Stimulated activated CD4-positive, alpha-beta T cell treated with anti-CD3 and anti-CD28 coated beads, TNF-alpha, amount 100 ng/mL, for 24 hours (primary cell): ENCODE results near the gene ITGAD.
A peak's percentile ranks its signal among the peaks of the same experiment; 100 is the strongest.

Experiments
- DNase-seq, 3 experiments: peaks; one replicate each; pipeline ENCODE4 v3.0.0-alpha.2; 2020; ENCODE audit warnings: low read depth in 3 of 3

Gene ITGAD

DNA sequence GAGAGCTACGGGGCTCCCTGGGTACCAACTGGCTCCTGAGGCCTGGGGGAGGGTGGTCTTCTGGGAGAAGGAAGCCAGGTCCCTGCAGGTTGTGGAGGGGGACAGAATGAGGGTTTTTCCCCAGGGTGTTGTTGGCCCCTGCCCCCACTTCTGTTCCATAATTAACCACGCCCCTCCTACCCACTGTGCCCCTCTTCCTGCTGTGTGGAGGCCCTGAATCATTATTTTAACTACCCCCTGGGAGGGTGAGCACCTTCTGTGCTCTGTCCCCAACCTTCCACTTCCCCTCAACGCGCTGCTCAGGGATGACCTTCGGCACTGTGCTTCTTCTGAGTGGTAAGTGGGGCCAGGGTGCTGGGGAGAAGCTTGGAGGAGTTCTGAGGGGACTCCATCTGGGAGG is at the start of gene ITGAD:
ITGAD (plus strand) TSS at position 280 of the 400 bp plus-strand sequence; CDS start at position 306, 26 bp downstream.
- DNase-seq, result no peak

GRCh38 chr16:31344712-31345111 is 48.4 kb upstream of the ITGAD start:
- DNase-seq, result no peak

DNA sequence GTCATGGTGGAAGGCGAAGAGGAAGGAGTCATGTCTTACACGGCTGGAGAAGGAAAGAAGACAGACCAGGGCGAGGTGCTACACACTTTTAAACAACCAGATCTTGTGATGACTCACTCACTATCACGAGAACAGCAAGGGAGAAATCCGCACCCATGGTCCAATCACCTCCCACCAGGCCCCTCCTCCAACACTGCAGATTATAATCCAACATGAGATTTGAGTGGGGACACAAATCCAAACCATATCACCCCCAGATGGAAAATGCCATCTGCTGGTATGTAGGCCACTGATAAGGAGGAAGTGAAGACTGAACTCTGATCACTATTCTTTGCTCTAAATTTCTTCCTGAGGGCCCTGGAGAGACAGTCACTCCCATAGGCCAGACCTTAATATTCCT is 45.7 kb upstream of the ITGAD start:
- DNase-seq, result no peak

DNA sequence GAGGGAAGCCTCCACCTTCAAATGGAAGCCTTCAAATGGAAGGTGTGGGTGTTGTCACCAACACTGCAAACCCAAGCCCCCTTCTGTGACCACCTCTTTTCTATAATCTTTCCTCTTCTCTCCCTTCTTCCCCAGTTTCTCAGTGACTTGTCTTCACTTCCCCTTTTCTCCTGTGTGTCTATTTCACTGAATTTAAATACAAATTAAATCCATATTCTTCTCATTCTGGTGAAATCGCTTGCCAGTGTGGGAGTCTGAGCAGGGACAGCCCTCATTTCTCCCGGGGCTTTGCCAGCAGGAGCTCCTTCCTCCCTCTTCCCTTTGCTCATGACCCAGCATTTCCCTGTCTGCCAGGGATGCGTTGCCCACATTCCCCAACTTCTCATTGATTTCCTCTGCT is 44.6 kb upstream of the ITGAD start:
- no peak for DNase-seq

DNA sequence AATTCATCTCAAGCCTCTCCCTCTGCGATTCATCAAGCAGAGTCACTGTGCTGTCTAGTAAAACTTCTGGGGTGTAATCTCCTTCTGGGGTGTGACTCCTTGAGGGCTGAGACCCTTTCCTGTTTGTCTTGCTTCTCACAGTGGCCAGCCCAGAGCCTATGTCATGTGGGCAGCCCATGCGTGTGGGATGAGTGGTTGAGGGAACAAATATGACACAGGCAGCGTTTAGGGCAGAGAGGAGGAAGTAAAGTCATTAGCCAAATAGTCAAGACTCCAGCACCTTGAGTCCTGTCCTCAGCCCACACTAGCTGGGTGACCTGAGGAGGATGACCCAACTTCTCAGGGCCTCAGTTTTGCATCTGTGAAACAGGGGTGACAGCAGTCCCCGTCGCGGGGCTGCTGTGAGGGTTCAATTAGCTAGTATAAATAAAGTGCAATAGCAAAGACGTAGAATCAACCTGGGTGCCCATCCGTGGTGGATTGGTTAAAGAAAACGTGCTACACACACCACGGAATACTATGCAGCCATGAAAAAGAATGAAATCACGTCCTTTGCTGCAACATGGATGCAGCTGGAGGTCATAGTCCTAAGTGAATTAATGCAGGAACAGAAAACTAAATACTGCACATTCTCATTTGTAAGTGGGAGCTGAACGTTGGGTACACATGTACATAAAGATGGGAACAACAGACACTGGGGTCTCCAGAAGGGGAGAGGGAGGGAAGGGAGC is 42.7 kb upstream of the ITGAD start:
- no peak for DNase-seq

GRCh38 chr16:31351246-31351941 is 41.7 kb upstream of the ITGAD start:
- DNase-seq, result no peak

DNA sequence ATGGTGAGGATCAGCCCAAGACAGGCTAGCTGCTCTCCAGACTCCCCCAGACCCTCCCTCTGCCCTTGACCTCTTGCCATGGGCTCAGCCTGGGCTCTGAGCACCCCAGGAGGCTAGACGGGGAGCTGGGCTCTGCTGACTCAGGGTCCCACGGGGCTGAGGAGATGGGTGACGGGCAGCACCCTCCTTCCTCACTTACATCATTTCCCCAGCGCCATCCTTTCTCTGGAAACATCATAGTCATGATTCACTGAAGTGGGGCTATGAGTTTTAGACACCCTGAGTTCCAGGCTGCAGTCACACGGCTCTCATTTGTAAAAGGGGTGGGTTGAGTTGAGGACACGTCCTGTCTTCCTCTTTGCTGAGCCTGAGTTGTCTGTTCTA is 41.2 kb upstream of the ITGAD start:
- no peak for DNase-seq

GRCh38 chr16:31352376-31353115 is 40.6 kb upstream of the ITGAD start:
- no peak for DNase-seq

DNA sequence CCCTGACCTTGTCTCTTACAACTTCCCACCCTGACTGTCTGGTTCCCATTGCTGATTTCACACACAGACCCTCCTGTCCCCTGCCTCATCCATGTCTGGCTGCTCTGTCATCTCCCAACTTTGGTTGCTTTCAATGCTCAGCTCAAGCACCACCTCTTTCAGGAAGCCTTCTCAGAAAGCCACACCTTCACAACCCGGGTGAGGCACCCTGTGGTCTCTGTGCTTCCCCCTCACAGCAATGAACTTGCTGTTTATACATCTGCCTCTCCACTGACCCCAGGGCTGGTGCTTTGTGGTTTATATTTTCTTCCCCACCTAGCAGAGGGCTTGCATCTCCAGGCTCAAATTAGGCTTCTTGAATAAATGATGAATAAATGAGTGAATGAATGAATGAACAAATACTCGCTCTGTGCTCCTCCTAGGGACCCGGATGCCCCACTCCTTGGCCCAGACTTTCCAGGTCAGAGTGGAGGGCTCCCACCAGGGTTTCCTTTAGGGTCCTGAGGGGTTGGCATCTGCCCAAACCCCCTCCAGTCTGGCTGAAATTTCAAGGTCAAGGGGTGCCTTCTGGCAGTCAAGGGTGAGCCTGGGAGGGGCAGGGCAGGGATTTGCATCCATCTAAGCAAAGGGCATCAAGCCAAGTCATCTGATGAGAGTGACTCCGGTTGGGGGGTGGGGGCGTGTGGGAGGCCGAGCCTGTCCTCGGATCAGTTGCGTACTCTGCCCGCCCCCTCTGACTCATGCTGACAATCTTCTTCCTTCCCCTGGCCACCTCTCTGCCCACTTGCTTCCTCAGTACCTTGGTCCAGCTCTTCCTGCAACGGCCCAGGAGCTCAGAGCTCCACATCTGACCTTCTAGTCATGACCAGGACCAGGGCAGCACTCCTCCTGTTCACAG is 38.5 kb upstream of the ITGAD start, which contains the start of gene ITGAX:
ITGAX (plus strand) TSS at position 783 of the 898 bp plus-strand sequence; CDS start at position 862, 79 bp downstream.
- DNase-seq, result peak in 2 of 3 experiments; percentile 5 to 74

- no peak for DNase-seq
Measured at GRCh38 chr16:31355431-31356100, 37.6 kb upstream of the ITGAD start.

GRCh38 chr16:31356566-31357323 is 36.4 kb upstream of the ITGAD start:
- DNase-seq, result no peak

DNA sequence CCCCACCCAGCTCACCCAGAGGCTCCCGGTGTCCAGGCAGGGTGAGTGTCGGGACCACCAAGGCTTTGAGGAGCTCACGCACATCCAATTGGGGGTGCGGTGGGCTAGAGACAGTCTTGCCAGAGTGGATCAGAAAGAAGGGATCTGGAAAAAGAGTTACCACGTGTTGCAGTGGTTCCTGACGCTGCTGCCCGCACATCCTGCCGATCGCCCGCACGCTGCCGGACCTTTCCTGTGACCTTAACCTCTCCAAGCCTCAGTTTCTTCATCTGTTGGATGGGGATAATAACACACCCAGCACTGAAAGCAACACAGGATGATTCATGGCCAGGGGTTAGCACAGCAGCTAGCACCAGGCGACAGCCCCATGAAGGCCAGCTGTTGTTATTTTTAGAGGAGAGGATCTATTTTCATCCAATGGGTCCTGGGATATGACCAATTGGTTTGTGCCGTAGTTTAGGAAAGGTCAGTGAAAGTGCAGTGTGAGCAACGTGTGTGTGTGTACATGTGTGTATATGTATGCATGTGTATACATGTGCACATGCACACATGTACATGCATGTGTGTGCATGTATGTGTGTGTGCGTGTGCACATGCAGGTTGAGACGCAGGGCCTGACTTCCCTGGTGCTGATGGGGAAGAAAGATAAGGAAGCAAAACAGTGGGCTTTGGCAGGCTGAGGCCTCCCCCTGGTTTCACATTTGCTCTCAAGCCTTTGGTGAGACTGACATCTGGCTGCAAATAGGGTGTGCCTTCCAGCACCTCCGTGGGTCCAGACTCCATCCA is 35.6 kb upstream of the ITGAD start:
- no peak for DNase-seq

DNA sequence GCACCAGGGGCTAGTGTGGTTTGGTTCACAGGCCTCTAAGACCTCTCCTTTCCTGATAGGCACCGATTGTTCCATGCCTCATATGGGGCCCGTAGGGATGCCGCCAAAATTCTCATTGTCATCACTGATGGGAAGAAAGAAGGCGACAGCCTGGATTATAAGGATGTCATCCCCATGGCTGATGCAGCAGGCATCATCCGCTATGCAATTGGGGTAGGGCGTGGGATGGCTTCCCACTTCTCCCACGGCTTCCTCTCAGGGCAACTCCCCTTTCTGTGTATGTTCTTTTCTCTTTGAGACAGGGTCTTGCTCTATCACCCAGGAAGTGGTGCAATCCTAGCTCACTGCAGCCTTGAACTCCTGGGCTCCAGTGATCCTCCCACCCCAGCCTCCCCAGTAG is 32.9 kb upstream of the ITGAD start:
- DNase-seq, result no peak

DNA sequence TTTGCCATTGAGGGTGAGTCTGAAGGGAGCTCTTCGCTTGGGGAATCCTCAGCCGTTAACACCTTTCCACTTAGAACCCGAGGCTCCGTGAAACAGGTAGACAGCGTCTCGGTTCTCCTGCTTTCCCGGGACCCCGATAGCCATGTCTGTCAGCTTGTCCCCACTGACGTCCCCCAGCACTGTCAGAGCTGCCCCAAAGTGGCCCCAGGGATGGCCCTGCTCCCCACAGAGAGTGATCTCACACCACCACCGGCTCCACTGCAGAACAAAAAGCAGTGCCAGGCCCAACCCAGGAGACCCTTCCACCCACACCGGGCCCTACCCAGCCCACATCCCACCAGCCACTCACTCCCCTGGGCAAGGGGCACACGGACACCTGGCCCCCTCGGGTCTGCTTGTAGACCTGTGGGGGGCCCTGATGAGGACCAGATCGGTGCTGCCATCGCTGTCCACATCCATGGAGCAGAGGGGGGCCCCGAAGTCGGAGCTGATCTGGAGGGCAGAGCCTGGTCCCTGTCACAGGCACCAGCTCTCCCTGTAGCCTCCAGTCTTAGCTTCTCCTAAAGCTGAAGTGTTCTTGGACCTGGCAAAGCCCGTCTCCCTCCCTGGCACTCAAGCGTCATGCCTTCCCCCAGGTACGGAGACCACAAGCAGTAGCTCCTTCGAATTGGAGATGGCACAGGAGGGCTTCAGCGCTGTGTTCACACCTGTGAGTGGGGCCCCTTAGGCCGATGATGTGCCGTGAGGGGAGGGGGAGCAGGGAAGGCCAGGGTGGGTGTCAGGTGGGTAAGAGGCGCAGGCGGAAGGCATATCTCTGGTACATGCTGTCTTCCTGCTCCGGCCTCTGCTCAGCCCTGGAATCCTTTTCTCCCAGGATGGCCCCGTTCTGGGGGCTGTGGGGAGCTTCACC is 31.7 kb upstream of the ITGAD start:
- no peak for DNase-seq

DNA sequence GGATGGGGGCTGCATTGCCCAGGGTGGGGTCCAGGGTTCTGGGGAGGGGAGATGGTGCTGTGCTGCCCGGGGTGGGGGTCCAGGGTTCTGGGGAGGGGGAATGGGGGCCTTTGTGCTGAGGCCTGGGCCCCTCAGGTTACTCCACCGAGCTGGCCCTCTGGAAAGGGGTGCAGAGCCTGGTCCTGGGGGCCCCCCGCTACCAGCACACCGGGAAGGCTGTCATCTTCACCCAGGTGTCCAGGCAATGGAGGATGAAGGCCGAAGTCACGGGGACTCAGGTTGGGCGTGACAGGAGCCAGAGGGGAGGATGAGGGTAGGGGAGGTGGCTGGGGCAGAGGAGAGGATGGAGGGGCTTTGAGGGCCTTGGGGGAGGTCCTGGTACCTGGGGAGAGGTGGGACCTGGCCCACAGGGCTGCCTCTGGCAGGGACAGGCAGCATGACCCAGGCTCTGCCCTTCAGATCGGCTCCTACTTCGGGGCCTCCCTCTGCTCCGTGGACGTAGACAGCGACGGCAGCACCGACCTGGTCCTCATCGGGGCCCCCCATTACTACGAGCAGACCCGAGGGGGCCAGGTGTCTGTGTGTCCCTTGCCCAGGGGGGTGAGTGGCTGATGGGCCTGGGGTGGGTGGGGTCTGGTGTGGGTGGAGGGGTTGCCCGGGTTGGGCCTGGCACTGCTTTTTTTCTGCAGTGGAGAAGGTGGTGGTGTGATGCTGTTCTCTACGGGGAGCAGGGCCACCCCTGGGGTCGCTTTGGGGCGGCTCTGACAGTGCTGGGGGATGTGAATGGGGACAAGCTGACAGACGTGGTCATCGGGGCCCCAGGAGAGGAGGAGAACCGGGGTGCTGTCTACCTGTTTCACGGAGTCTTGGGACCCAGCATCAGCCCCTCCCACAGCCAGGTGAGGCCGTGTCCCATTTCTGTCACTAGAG is 30.4 kb upstream of the ITGAD start:
- DNase-seq, result no peak

- no peak for DNase-seq
Measured at GRCh38 chr16:31363721-31364120, 29.4 kb upstream of the ITGAD start.

DNA sequence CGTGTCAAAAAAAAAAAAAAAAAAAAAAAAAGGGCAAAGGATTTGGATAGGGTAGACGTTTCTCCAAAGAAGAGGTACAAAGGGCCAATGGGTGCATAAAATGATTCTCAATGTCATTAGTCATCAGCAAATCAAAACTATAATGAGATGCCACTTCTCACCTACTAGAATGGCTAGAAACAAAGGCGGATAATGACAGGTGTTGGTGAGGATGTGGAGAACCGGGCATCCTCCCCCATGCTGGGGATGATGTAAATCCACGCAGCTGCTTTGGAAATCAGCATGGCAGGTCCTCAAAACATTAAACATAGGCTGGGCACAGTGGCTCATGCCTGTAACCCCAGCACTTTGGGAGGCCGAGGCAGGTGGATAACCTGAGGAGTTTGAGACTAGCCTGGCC is 28.7 kb upstream of the ITGAD start:
- DNase-seq, result no peak
